HepG2 (cell line): ENCODE data around the gene AUH. TPM values are rescaled to one million over a fixed set of nuclear protein-coding genes. Genes with fewer than 3 reads are reported as not detected.

Source experiments
- ATAC-seq: fragments of 200-7000 bp; cut with Tn5 transposase; 3 replicates; pipeline ENCODE4 v1.9.1; 2020; ENCODE audit warnings: mild to moderate bottlenecking, moderate library complexity
- BruUV-seq: library from RNA; stranded (reverse); fragments of 400-500 nt; replicated peaks from 2 replicates; lab custom pipeline; 2021; lab: Mats Ljungman, UMichigan
- CTCF ChIA-PET: fragments of 300-600 bp; formaldehyde crosslinking; extraction: SDS; loops from one replicate; lab custom pipeline; 2021; ENCODE audit warnings: low total read pairs, inconsistent platforms, low intra/inter-chr PET ratio; lab: Yijun Ruan, JAX
- POLR2A ChIA-PET: fragments of 350-600 bp; sonication (Branson Sonifier 250); formaldehyde crosslinking; loops from one replicate; lab custom pipeline; 2020; ENCODE audit warnings: antibody characterized with exemption, inconsistent platforms; lab: Yijun Ruan, JAX
- DNase-seq: peaks from one replicate; pipeline ENCODE4 v3.0.0-alpha.2; 2015; ENCODE audit warnings: low spot score
- FAIRE-seq: peaks from 3 replicates; lab custom pipeline; 2011; peaks lifted over from hg19 to GRCh38; lab: Jason Lieb, UNC
- H2AFZ ChIP-seq: one replicate; pipeline ENCODE4 v1.6.1; 2011; ENCODE audit warnings: low read length, inconsistent platforms
- H3K27ac ChIP-seq: fragments of 300-600 bp; 3 replicates; pipeline ENCODE4 v1.8.0; 2011; ENCODE audit warnings: mixed run types, mild to moderate bottlenecking, mixed read lengths, low read length, inconsistent platforms; ENCODE audit not compliant: insufficient read depth; ENCODE audit errors: extremely low read length
- H3K27me3 ChIP-seq, 2 experiments: fragments of 200-600 bp in 1 of 2; 2 replicates in 1 of 2; 3 replicates in 1 of 2; pipeline versions ENCODE4 v1.6.0 to v1.8.0; 2011; ENCODE audit warnings: low read length in 2 of 2, mild to moderate bottlenecking in 2 of 2, moderate library complexity in 2 of 2, inconsistent platforms in 1 of 2; ENCODE audit not compliant: insufficient read depth in 2 of 2, control insufficient read depth in 1 of 2
- H3K36me3 ChIP-seq, 2 experiments: fragments of 200-600 bp in 1 of 2; replicated peaks in 1 of 2; 2 replicates in 1 of 2; 3 replicates in 1 of 2; pipeline versions ENCODE4 v1.5.1 to v1.8.0; 2011; ENCODE audit warnings: low read length in 2 of 2, inconsistent platforms in 1 of 2; ENCODE audit not compliant: insufficient read depth in 2 of 2, control insufficient read depth in 1 of 2
- H3K4me1 ChIP-seq: 2 replicates; pipeline ENCODE4 v1.5.1; 2012; ENCODE audit warnings: low read length, inconsistent platforms; ENCODE audit not compliant: insufficient read depth
- H3K4me2 ChIP-seq: 2 replicates; pipeline ENCODE4 v1.6.0; 2011; ENCODE audit warnings: low read depth, low read length, inconsistent platforms
- H3K4me3 ChIP-seq, 3 experiments: fragments of 200-600 bp in 1 of 3; sonication (generic), shearing (Covaris generic) in 1 of 3; replicated peaks in 1 of 3; 2 replicates each; pipeline ENCODE4 v1.5.1; 2011 to 2016; ENCODE audit warnings: low read length in 3 of 3, inconsistent platforms in 2 of 3, low read depth in 2 of 3, mild to moderate bottlenecking in 2 of 3, control low read depth in 1 of 3, mixed read lengths in 1 of 3; ENCODE audit not compliant: insufficient read depth in 1 of 3
- H3K79me2 ChIP-seq: one replicate; pipeline ENCODE4 v1.6.1; 2011; ENCODE audit warnings: low read length, inconsistent platforms; ENCODE audit not compliant: insufficient read depth
- H3K9ac ChIP-seq: 2 replicates; pipeline ENCODE4 v1.6.0; 2011; ENCODE audit warnings: mild to moderate bottlenecking, low read depth, low read length, inconsistent platforms; ENCODE audit not compliant: insufficient read depth
- H3K9me3 ChIP-seq: 2 replicates; pipeline ENCODE4 v1.5.1; 2012; ENCODE audit warnings: mild to moderate bottlenecking, low read length
- H4K20me1 ChIP-seq: 2 replicates; pipeline ENCODE4 v1.6.0; 2011; ENCODE audit warnings: inconsistent platforms, mild to moderate bottlenecking, low read length, moderate library complexity; ENCODE audit not compliant: insufficient read depth
- HMG20B ChIP-seq: conservative IDR thresholded peaks from 2 replicates; pipeline ENCODE4 v1.6.1; 2016; ENCODE audit warnings: missing genetic modification reagents, missing compliant biosample characterization
- KDM4B ChIP-seq: sonication (generic); formaldehyde crosslinking; IDR thresholded peaks from 2 replicates; pipeline ENCODE4 v1.4.0; 2020; ENCODE audit warnings: missing genetic modification reagents
- NCOA5 ChIP-seq: sonication (generic); formaldehyde crosslinking; IDR thresholded peaks from 2 replicates; pipeline ENCODE4 v1.4.0; 2020; ENCODE audit warnings: missing genetic modification reagents
- NFIB ChIP-seq: sonication (generic); formaldehyde crosslinking; IDR thresholded peaks from 2 replicates; pipeline ENCODE4 v1.9.0; 2021; ENCODE audit warnings: missing genetic modification reagents, mild to moderate bottlenecking, borderline replicate concordance
- NFRKB ChIP-seq: fragments of 450-650 bp; IDR thresholded peaks from 2 replicates; pipeline ENCODE4 v1.6.1; 2017
- NR2C2 ChIP-seq: sonication (generic); formaldehyde crosslinking; IDR thresholded peaks from 2 replicates; pipeline ENCODE4 v1.4.0; 2020; ENCODE audit warnings: missing genetic modification reagents, mild to moderate bottlenecking, moderate library complexity, borderline replicate concordance
- NR2F2 ChIP-seq: IDR thresholded peaks from 2 replicates; pipeline ENCODE4 v1.6.1; 2012; ENCODE audit warnings: low read depth, inconsistent platforms, borderline replicate concordance
- STAG1 ChIP-seq: sonication (generic); formaldehyde crosslinking; IDR thresholded peaks from 2 replicates; pipeline ENCODE4 v1.4.0; 2020; ENCODE audit warnings: missing genetic modification reagents
- ZFP82 ChIP-seq: sonication (generic); formaldehyde crosslinking; IDR thresholded peaks from 2 replicates; pipeline ENCODE4 v1.5.1; 2020; ENCODE audit warnings: mild to moderate bottlenecking, missing genetic modification reagents, borderline replicate concordance
- ZNF446 ChIP-seq: sonication (generic); formaldehyde crosslinking; IDR thresholded peaks from 2 replicates; pipeline ENCODE4 v1.5.0; 2020; ENCODE audit warnings: mild to moderate bottlenecking, missing genetic modification reagents
- ZNF737 ChIP-seq: sonication (generic); formaldehyde crosslinking; IDR thresholded peaks from 2 replicates; pipeline ENCODE4 v1.5.0; 2020; ENCODE audit warnings: missing genetic modification reagents, mild to moderate bottlenecking, borderline replicate concordance
- ZNF879 ChIP-seq: sonication (generic); formaldehyde crosslinking; IDR thresholded peaks from 2 replicates; pipeline ENCODE4 v1.8.1; 2023; ENCODE audit warnings: missing genetic modification reagents
- WGBS: methylation state at CpG from one replicate; pipeline ENCODE4 v1.1.6; 2017; ENCODE audit warnings: low lambda C conversion rate; 5-methylcytosine and 5-hydroxymethylcytosine counted together
- in situ Hi-C: cut with HindIII; loops from 2 replicates; pipeline ENCODE4 v1.10.0; 2017; ENCODE audit warnings: low pct_unique_long_range_greater_than_20kb; ENCODE audit not compliant: extremely low pct_ligation_motif_present
- intact Hi-C: fragments of 100-400 bp; cut with micrococcal nuclease; formaldehyde crosslinking; loops from one replicate; pipeline ENCODE4 v1.10.0; 2022; ENCODE audit not compliant: unreplicated experiment
- polyA plus RNA-seq, 8 experiments: library from polyadenylated mRNA; depleted of rRNA in 3 of 8; stranded (reverse) in 7 of 8; unstranded in 1 of 8; fragments of >200 nt; fragmentation: Illumina TruSeq in 4 of 8; extraction: Trizol in 4 of 8; gene quantifications; 2 replicates each; pipeline versions ENCODE4 v1.2.1 to v1.2.3, GENCODE V29; 2011 to 2016; ENCODE audit warnings: low read depth in 4 of 8, missing spikeins in 1 of 8, mixed read lengths in 1 of 8; ENCODE audit not compliant: insufficient read depth in 1 of 8
- total RNA-seq, 5 experiments: library from RNA; depleted of rRNA; stranded (reverse); fragments of >200 nt; fragmentation: Illumina TruSeq; extraction: Trizol; gene quantifications; 2 replicates each; pipeline ENCODE4 v1.2.3, GENCODE V29; 2016; ENCODE audit warnings: low read depth in 1 of 5
- TF ChIP-seq, protein P1 (sequence below): sonication (generic); formaldehyde crosslinking; conservative IDR thresholded peaks from 2 replicates; pipeline ENCODE4 v1.5.0; 2020; ENCODE audit warnings: missing genetic modification reagents

AUH gene
- total and polyA plus RNA-seq, 2 of the 13 experiments (the other 11 are each of a cell fraction or from before 2014, with no cell fraction given), result 25.8 to 31.9 TPM

DNA sequence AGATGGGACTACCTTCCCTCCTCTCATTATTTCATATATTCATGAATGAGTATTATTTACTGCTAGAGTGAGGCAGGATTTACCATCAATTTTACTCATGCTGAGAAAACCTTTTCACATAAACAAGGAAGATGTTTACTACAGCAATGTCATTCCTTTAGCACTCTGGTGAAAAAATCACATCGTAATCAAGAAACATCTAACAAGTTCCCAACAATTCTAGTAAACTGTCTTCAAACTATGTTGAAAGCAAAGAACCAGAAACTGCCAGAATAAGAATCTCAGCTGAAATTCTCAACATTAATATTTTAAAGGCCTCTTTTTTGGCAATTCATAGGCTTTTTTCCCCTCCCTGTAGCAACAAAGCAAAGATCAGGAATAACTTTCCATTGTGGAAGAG, 28.2 kb downstream of the AUH start:
- Histone ChIP-seq H3K27ac (no peak overlapping the region), H3K79me2 (peaks cover 2% of the 10 kb centered on the region), H2AFZ (no peak overlapping the region), H3K36me3 (peaks cover 3 to 26% of the 10 kb centered on the region in 2 experiments; a peak in 4 of 5 replicates), H3K4me2 (no peak overlapping the region), H3K9me3 (no peaks in the 10 kb centered on the region), H3K9ac (no peak overlapping the region), H3K27me3 (no peaks in the 10 kb centered on the region), H4K20me1 (no peaks in the 10 kb centered on the region), H3K4me3 (no peak overlapping the region), H3K4me1 (no peaks in the 10 kb centered on the region)
- ATAC-seq (no peak), FAIRE-seq (no peak), DNase-seq (no peak)
- no TSS peak for BruUV-seq
- TF ChIP-seq NR2C2 (CRISPR knock-in tag), result no peak
- no peak for TF ChIP-seq ZFP82 (CRISPR knock-in tag)
- no peak for TF ChIP-seq STAG1 (CRISPR knock-in tag)
- TF ChIP-seq ZNF446 (CRISPR knock-in tag), result no peak
- no peak for TF ChIP-seq ZNF737 (CRISPR knock-in tag)
- in situ Hi-C loops (no loop called here), intact Hi-C loops (no loop called here)
- 97% methylated on average over 1 of the region's 1 CpG for WGBS
- ChIA-PET POLR2A (no interaction called here), CTCF (no interaction called here)

DNA sequence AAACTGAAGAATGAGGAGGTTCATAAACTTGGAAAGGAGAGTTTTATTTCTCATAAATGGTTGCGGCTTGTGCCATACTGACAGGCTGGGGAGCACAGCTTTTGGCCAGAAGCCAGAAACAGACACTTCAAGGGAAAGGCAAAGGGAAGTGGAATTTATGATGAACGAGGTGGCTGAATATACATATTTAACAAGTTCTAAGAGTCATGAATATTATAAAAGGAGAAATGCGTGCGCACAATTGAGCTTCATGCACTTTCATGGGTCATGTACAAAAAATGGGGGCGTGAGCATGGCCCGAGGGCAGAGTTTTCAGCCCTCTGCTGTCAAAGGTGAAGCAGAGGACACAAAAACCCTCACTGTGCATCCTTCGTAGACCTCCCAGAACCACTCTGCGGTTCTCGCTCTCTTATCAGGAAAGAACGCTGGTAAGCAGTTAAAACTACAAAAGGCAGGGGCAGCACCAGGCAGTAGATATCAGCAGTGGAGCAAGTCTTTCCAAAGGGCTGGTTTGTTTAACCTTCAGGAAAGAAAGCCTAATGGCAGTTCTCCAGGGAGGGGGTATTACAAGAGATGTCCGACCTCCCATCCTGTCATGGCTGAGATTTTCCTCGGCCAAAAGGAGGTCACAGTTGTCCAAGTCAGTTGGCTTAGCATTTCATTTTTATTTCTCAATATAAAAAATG, 29.0 kb downstream of the AUH start:
- ChIA-PET CTCF (no interaction called here), POLR2A (no interaction called here)
- no peak for DNase-seq
- no peaks in the 10 kb centered on the region for H3K4me1 ChIP-seq
- peaks cover 4 to 26% of the 10 kb centered on the region in 2 experiments for H3K36me3 ChIP-seq
- no peak overlapping the region for H3K9ac ChIP-seq
- in situ Hi-C loops, result no loop called here
- no peaks in the 10 kb centered on the region for H3K27me3 ChIP-seq
- no peak overlapping the region for H3K27ac ChIP-seq
- peaks cover 7% of the 10 kb centered on the region; the same call in 1 of the 2 replicates for H3K9me3 ChIP-seq
- no peak overlapping the region for H3K4me3 ChIP-seq
- peaks cover 2% of the 10 kb centered on the region for H3K79me2 ChIP-seq
- no TSS peak for BruUV-seq
- intact Hi-C loops, result no loop called here
- no peaks in the 10 kb centered on the region for H4K20me1 ChIP-seq
- H3K4me2 ChIP-seq, result no peak overlapping the region
- WGBS, result 95% methylated on average over 12 of the region's 12 CpGs
- no peak overlapping the region for H2AFZ ChIP-seq
- FAIRE-seq, result no peak
- TF ChIP-seq ZNF879 (no peak), KDM4B (CRISPR knock-in tag) (no peak), HMG20B (CRISPR knock-in tag) (no peak), NFIB (CRISPR knock-in tag) (no peak), NR2F2 (no peak), NFRKB (no peak), NCOA5 (no peak), STAG1 (CRISPR knock-in tag) (no peak)
- TF ChIP-seq, protein P1, sequence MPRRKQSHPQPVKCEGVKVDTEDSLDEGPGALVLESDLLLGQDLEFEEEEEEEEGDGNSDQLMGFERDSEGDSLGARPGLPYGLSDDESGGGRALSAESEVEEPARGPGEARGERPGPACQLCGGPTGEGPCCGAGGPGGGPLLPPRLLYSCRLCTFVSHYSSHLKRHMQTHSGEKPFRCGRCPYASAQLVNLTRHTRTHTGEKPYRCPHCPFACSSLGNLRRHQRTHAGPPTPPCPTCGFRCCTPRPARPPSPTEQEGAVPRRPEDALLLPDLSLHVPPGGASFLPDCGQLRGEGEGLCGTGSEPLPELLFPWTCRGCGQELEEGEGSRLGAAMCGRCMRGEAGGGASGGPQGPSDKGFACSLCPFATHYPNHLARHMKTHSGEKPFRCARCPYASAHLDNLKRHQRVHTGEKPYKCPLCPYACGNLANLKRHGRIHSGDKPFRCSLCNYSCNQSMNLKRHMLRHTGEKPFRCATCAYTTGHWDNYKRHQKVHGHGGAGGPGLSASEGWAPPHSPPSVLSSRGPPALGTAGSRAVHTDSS (CRISPR knock-in tag), result no peak
- ATAC-seq, result no peak
